HepG2 (cell line): Measurements from ENCODE around the gene ZNF148. TPM values are rescaled to one million over a fixed set of nuclear protein-coding genes. Genes with fewer than 3 reads are reported as not detected.

Experiments used
- ATAC-seq: fragments of 200-7000 bp; cut with Tn5 transposase; 3 replicates; pipeline ENCODE4 v1.9.1; 2020; ENCODE audit warnings: mild to moderate bottlenecking, moderate library complexity
- BruUV-seq: library from RNA; stranded (reverse); fragments of 400-500 nt; replicated peaks from 2 replicates; lab custom pipeline; 2021; lab: Mats Ljungman, UMichigan
- CTCF ChIA-PET: fragments of 300-600 bp; formaldehyde crosslinking; extraction: SDS; loops from one replicate; lab custom pipeline; 2021; ENCODE audit warnings: low total read pairs, inconsistent platforms, low intra/inter-chr PET ratio; lab: Yijun Ruan, JAX
- POLR2A ChIA-PET: fragments of 350-600 bp; sonication (Branson Sonifier 250); formaldehyde crosslinking; loops from one replicate; lab custom pipeline; 2020; ENCODE audit warnings: antibody characterized with exemption, inconsistent platforms; lab: Yijun Ruan, JAX
- DNase-seq: peaks from one replicate; pipeline ENCODE4 v3.0.0-alpha.2; 2015; ENCODE audit warnings: low spot score
- FAIRE-seq: peaks from 3 replicates; lab custom pipeline; 2011; peaks lifted over from hg19 to GRCh38; lab: Jason Lieb, UNC
- H2AFZ ChIP-seq: one replicate; pipeline ENCODE4 v1.6.1; 2011; ENCODE audit warnings: low read length, inconsistent platforms
- H3K27ac ChIP-seq: fragments of 300-600 bp; 3 replicates; pipeline ENCODE4 v1.8.0; 2011; ENCODE audit warnings: mixed run types, mild to moderate bottlenecking, mixed read lengths, low read length, inconsistent platforms; ENCODE audit not compliant: insufficient read depth; ENCODE audit errors: extremely low read length
- H3K27me3 ChIP-seq, 2 experiments: fragments of 200-600 bp in 1 of 2; 2 replicates in 1 of 2; 3 replicates in 1 of 2; pipeline versions ENCODE4 v1.6.0 to v1.8.0; 2011; ENCODE audit warnings: low read length in 2 of 2, mild to moderate bottlenecking in 2 of 2, moderate library complexity in 2 of 2, inconsistent platforms in 1 of 2; ENCODE audit not compliant: insufficient read depth in 2 of 2, control insufficient read depth in 1 of 2
- H3K36me3 ChIP-seq, 2 experiments: fragments of 200-600 bp in 1 of 2; replicated peaks in 1 of 2; 2 replicates in 1 of 2; 3 replicates in 1 of 2; pipeline versions ENCODE4 v1.5.1 to v1.8.0; 2011; ENCODE audit warnings: low read length in 2 of 2, inconsistent platforms in 1 of 2; ENCODE audit not compliant: insufficient read depth in 2 of 2, control insufficient read depth in 1 of 2
- H3K4me1 ChIP-seq: 2 replicates; pipeline ENCODE4 v1.5.1; 2012; ENCODE audit warnings: low read length, inconsistent platforms; ENCODE audit not compliant: insufficient read depth
- H3K4me2 ChIP-seq: 2 replicates; pipeline ENCODE4 v1.6.0; 2011; ENCODE audit warnings: low read depth, low read length, inconsistent platforms
- H3K4me3 ChIP-seq, 3 experiments: fragments of 200-600 bp in 1 of 3; sonication (generic), shearing (Covaris generic) in 1 of 3; replicated peaks in 1 of 3; 2 replicates each; pipeline ENCODE4 v1.5.1; 2011 to 2016; ENCODE audit warnings: low read length in 3 of 3, inconsistent platforms in 2 of 3, low read depth in 2 of 3, mild to moderate bottlenecking in 2 of 3, control low read depth in 1 of 3, mixed read lengths in 1 of 3; ENCODE audit not compliant: insufficient read depth in 1 of 3
- H3K79me2 ChIP-seq: one replicate; pipeline ENCODE4 v1.6.1; 2011; ENCODE audit warnings: low read length, inconsistent platforms; ENCODE audit not compliant: insufficient read depth
- H3K9ac ChIP-seq: 2 replicates; pipeline ENCODE4 v1.6.0; 2011; ENCODE audit warnings: mild to moderate bottlenecking, low read depth, low read length, inconsistent platforms; ENCODE audit not compliant: insufficient read depth
- H3K9me3 ChIP-seq: 2 replicates; pipeline ENCODE4 v1.5.1; 2012; ENCODE audit warnings: mild to moderate bottlenecking, low read length
- H4K20me1 ChIP-seq: 2 replicates; pipeline ENCODE4 v1.6.0; 2011; ENCODE audit warnings: inconsistent platforms, mild to moderate bottlenecking, low read length, moderate library complexity; ENCODE audit not compliant: insufficient read depth
- FOXM1 ChIP-seq: sonication (generic); formaldehyde crosslinking; IDR thresholded peaks from 2 replicates; pipeline ENCODE4 v1.5.0; 2020; ENCODE audit warnings: missing genetic modification reagents
- JUNB ChIP-seq: sonication (generic); formaldehyde crosslinking; IDR thresholded peaks from 2 replicates; pipeline ENCODE4 v1.8.0; 2022; ENCODE audit warnings: missing genetic modification reagents, mild to moderate bottlenecking, borderline replicate concordance
- NFATC3 ChIP-seq: sonication (generic); formaldehyde crosslinking; IDR thresholded peaks from 2 replicates; pipeline ENCODE4 v1.5.1; 2020; ENCODE audit warnings: mild to moderate bottlenecking, missing genetic modification reagents
- NRL ChIP-seq: sonication (generic); formaldehyde crosslinking; IDR thresholded peaks from 2 replicates; pipeline ENCODE4 v1.5.0; 2020; ENCODE audit warnings: missing genetic modification reagents, mild to moderate bottlenecking, moderate library complexity, borderline replicate concordance
- POGK ChIP-seq: sonication (generic); formaldehyde crosslinking; conservative IDR thresholded peaks from 2 replicates; pipeline ENCODE4 v1.8.0; 2022; ENCODE audit warnings: mild to moderate bottlenecking, moderate library complexity, missing genetic modification reagents
- RFX3 ChIP-seq: IDR thresholded peaks from 2 replicates; pipeline ENCODE4 v1.6.1; 2016; ENCODE audit warnings: missing biosample characterization, missing genetic modification reagents
- SIN3B ChIP-seq: fragments of 150-350 bp; IDR thresholded peaks from 2 replicates; pipeline ENCODE4 v1.6.1; 2014; ENCODE audit warnings: low read length
- ZNF275 ChIP-seq: sonication (generic); formaldehyde crosslinking; IDR thresholded peaks from 2 replicates; pipeline ENCODE4 v1.8.0; 2022; ENCODE audit warnings: missing genetic modification reagents, mild to moderate bottlenecking, inconsistent platforms, borderline replicate concordance
- ZNF280B ChIP-seq: sonication (generic); formaldehyde crosslinking; IDR thresholded peaks from 2 replicates; pipeline ENCODE4 v1.5.0; 2020; ENCODE audit warnings: missing genetic modification reagents, mild to moderate bottlenecking, borderline replicate concordance
- ZNF83 ChIP-seq: sonication (generic); formaldehyde crosslinking; IDR thresholded peaks from 2 replicates; pipeline ENCODE4 v1.4.0; 2020; ENCODE audit warnings: missing genetic modification reagents, mild to moderate bottlenecking, borderline replicate concordance
- WGBS: methylation state at CpG from one replicate; pipeline ENCODE4 v1.1.6; 2017; ENCODE audit warnings: low lambda C conversion rate; 5-methylcytosine and 5-hydroxymethylcytosine counted together
- in situ Hi-C: cut with HindIII; loops from 2 replicates; pipeline ENCODE4 v1.10.0; 2017; ENCODE audit warnings: low pct_unique_long_range_greater_than_20kb; ENCODE audit not compliant: extremely low pct_ligation_motif_present
- intact Hi-C: fragments of 100-400 bp; cut with micrococcal nuclease; formaldehyde crosslinking; loops from one replicate; pipeline ENCODE4 v1.10.0; 2022; ENCODE audit not compliant: unreplicated experiment
- polyA plus RNA-seq, 8 experiments: library from polyadenylated mRNA; depleted of rRNA in 3 of 8; stranded (reverse) in 7 of 8; unstranded in 1 of 8; fragments of >200 nt; fragmentation: Illumina TruSeq in 4 of 8; extraction: Trizol in 4 of 8; gene quantifications; 2 replicates each; pipeline versions ENCODE4 v1.2.1 to v1.2.3, GENCODE V29; 2011 to 2016; ENCODE audit warnings: low read depth in 4 of 8, missing spikeins in 1 of 8, mixed read lengths in 1 of 8; ENCODE audit not compliant: insufficient read depth in 1 of 8
- total RNA-seq, 5 experiments: library from RNA; depleted of rRNA; stranded (reverse); fragments of >200 nt; fragmentation: Illumina TruSeq; extraction: Trizol; gene quantifications; 2 replicates each; pipeline ENCODE4 v1.2.3, GENCODE V29; 2016; ENCODE audit warnings: low read depth in 1 of 5

ZNF148 gene
- total and polyA plus RNA-seq, 2 of the 13 experiments (the other 11 are each of a cell fraction or from before 2014, with no cell fraction given) = 10.6 to 36.1 TPM

- WGBS = 42% methylated on average over 5 of the region's 5 CpGs
- intact Hi-C loops (no loop called here), in situ Hi-C loops (no loop called here)
- no peak overlapping the region for H3K9ac ChIP-seq
- no peaks in the 10 kb centered on the region for H3K9me3 ChIP-seq
- H3K4me1 ChIP-seq = peaks cover 11% of the 10 kb centered on the region; the same call in 1 of the 2 replicates
- no TSS peak for BruUV-seq
- FAIRE-seq (no peak), DNase-seq (no peak), ATAC-seq (no peak)
- CTCF ChIA-PET = no interaction called here
- H3K4me2 ChIP-seq = no peak overlapping the region
- no peaks in the 10 kb centered on the region for H3K36me3 ChIP-seq
- no peak overlapping the region for H2AFZ ChIP-seq
- H3K27ac ChIP-seq = no peak overlapping the region
- H4K20me1 ChIP-seq = no peaks in the 10 kb centered on the region
- H3K4me3 ChIP-seq = no peak overlapping the region
- peaks cover 0 to 3% of the 10 kb centered on the region in 2 experiments; a peak in 2 of 5 replicates for H3K27me3 ChIP-seq
- POLR2A ChIA-PET = no interaction called here
- H3K79me2 ChIP-seq = no peaks in the 10 kb centered on the region
- TF ChIP-seq NRL (CRISPR knock-in tag) = no peak
- no peak for TF ChIP-seq RFX3
- TF ChIP-seq POGK = no peak
- no peak for TF ChIP-seq NFATC3
- no peak for TF ChIP-seq JUNB (CRISPR knock-in tag)
- TF ChIP-seq FOXM1 = no peak
- TF ChIP-seq ZNF280B (CRISPR knock-in tag) = no peak
- TF ChIP-seq ZNF275 (CRISPR knock-in tag) = no peak
- TF ChIP-seq ZNF83 (CRISPR knock-in tag) = no peak
- no peak for TF ChIP-seq SIN3B
These were observed 187.6 kb downstream of the ZNF148 start for GRCh38 chr3:125187599-125187910.
